Left colon (tissue), 2 donors: ENCODE measurements around the gene FRG2. TPM values are rescaled to one million over a fixed set of nuclear protein-coding genes. Genes with fewer than 3 reads are reported as not detected.
A peak's percentile ranks its signal among the peaks of the same experiment; 100 is the strongest.
"Not testable (repeated sequence)": the region's sequence is repeated elsewhere in the genome, so short reads cannot be mapped to it uniquely, and the experiment has no call there.

ENCODE experiments used
- ATAC-seq: fragments of 200-7000 bp; cut with Tn5 transposase; one replicate; pipeline ENCODE4 v1.9.1; 2020; ENCODE audit warnings: mild to moderate bottlenecking, moderate library complexity
- DNase-seq, 2 donors: peaks; one replicate each; pipeline ENCODE4 v3.0.0-alpha.2; 2020
- intact Hi-C, 2 donors: fragments of 100-400 bp; cut with DNase I in 1 of 2; cut with micrococcal nuclease in 1 of 2; formaldehyde crosslinking; loops; one replicate each; pipeline versions ENCODE4 v1.11.2 to v1.14.0; 2022; cut with DNase I, micrococcal nuclease
- long read RNA-seq: library from polyadenylated mRNA; unstranded; transcript quantifications from one replicate; pipeline ENCODE4 v2.0.0, GENCODE V29; 2021
- total RNA-seq, 2 donors: library from RNA; stranded (reverse); fragmentation: NEBNext Ultra II Directional; extraction: Animal tissue kit (Norgen Biotek cat#: 25700); gene quantifications; one replicate each; pipeline ENCODE4 v1.2.1, GENCODE V29; 2021
- donor health status: DM: no; HTN: no; CAD: no.
- donor health status: DM: yes; HTN: yes; CAD: no.

The FRG2 gene
- not detected for total RNA-seq
- long read RNA-seq = 0 reads

- ATAC-seq, intact Hi-C loops, DNase-seq: not testable (repeated sequence)
Observed at GRCh38 chr4:190027156-190027555, at the start of gene FRG2. Gene FRG2, minus strand, starts transcription at chr4:190027256. Its CDS starts 52 bp downstream, at chr4:190027204.

- ATAC-seq, intact Hi-C loops: not testable (repeated sequence)
- DNase-seq = peak in 1 of 2 donors; percentile 7
Observed at GRCh38 chr4:190068351-190068750, 41.3 kb upstream of the FRG2 start.

GRCh38 chr4:190064805-190065204 is 37.7 kb upstream of the FRG2 start:
- DNase-seq, intact Hi-C loops, ATAC-seq: not testable (repeated sequence)

- DNase-seq, intact Hi-C loops, ATAC-seq: not testable (repeated sequence)
Observed at GRCh38 chr4:190064342-190064741, 37.3 kb upstream of the FRG2 start, which contains the start of gene DBET. Gene DBET, plus strand, starts transcription at chr4:190064502.

- DNase-seq, ATAC-seq, intact Hi-C loops: not testable (repeated sequence)
Observed at GRCh38 chr4:190058997-190059396, 31.9 kb upstream of the FRG2 start.

GRCh38 chr4:190049378-190050239 is 22.6 kb upstream of the FRG2 start:
- intact Hi-C loops, DNase-seq: not testable (repeated sequence)
- ATAC-seq = peak; percentile 53

- intact Hi-C loops, ATAC-seq, DNase-seq: not testable (repeated sequence)
Observed at GRCh38 chr4:190047627-190048026, 20.6 kb upstream of the FRG2 start.

- DNase-seq, ATAC-seq, intact Hi-C loops: not testable (repeated sequence)
Observed at GRCh38 chr4:190040873-190041272, 13.8 kb upstream of the FRG2 start.

GRCh38 chr4:190037704-190038388 is 10.8 kb upstream of the FRG2 start:
- peak; percentile 54 for ATAC-seq
- intact Hi-C loops, DNase-seq: not testable (repeated sequence)

GRCh38 chr4:190031264-190031663 is 4.2 kb upstream of the FRG2 start:
- DNase-seq, ATAC-seq, intact Hi-C loops: not testable (repeated sequence)

GRCh38 chr4:190022614-190023281 is 4.3 kb downstream of the FRG2 start:
- ATAC-seq, DNase-seq, intact Hi-C loops: not testable (repeated sequence)

GRCh38 chr4:190021973-190022372 is 5.1 kb downstream of the FRG2 start:
- intact Hi-C loops, DNase-seq, ATAC-seq: not testable (repeated sequence)

- intact Hi-C loops = no loop called here
- peak in 1 of 2 donors; percentile 30 for DNase-seq
- ATAC-seq = no peak
Observed at GRCh38 chr4:190020790-190021717, 6.0 kb downstream of the FRG2 start.

GRCh38 chr4:190019859-190020463 is 7.1 kb downstream of the FRG2 start:
- DNase-seq, ATAC-seq, intact Hi-C loops: not testable (repeated sequence)

GRCh38 chr4:190019023-190019858 is 7.8 kb downstream of the FRG2 start:
- ATAC-seq (no peak), DNase-seq (no peak)
- intact Hi-C loops = no loop called here

- DNase-seq = no peak
- intact Hi-C loops = no loop called here
- no peak for ATAC-seq
Observed at GRCh38 chr4:190018201-190018920, 8.7 kb downstream of the FRG2 start.
